ENCODE measurements around the gene SHLD3.

GRCh38 chr5:65663804-65664521 is 39.1 kb downstream of the SHLD3 start:
- no peak for TF ChIP-seq POLR2A (IDR thresholded peaks at IDR 0.05)
- no peak for TF ChIP-seq POLR2AphosphoS5 (IDR thresholded peaks at IDR 0.05)
- TF ChIP-seq EP300 (IDR thresholded peaks at IDR 0.05), result no peak
